Prostate gland (tissue), 2 donors: ENCODE data around the gene BICC1. TPM values are rescaled to one million over a fixed set of nuclear protein-coding genes. Genes with fewer than 3 reads are reported as not detected.
A peak's percentile ranks its signal among the peaks of the same experiment; 100 is the strongest.

Experiments used
- DNase-seq: peaks from one replicate; pipeline ENCODE4 v3.0.0-alpha.2; 2019; ENCODE audit warnings: low spot score
- H3K27ac ChIP-seq, 2 donors: fragments of 200-600 bp; sonication (generic); 2 replicates each; pipeline ENCODE4 v1.5.1; 2017 to 2019
- H3K27me3 ChIP-seq: fragments of 200-600 bp; sonication (generic); replicated peaks from 2 replicates; pipeline ENCODE4 v1.5.1; 2019; ENCODE audit not compliant: insufficient read depth
- H3K36me3 ChIP-seq, 2 donors: fragments of 200-600 bp; sonication (generic); 1 replicate in 1 of 2; 2 replicates in 1 of 2; pipeline versions ENCODE4 v1.5.1 to v1.8.1; 2017 to 2019
- H3K4me1 ChIP-seq: fragments of 200-600 bp; sonication (generic); replicated peaks from 2 replicates; pipeline ENCODE4 v1.5.1; 2019
- H3K4me3 ChIP-seq, 2 donors: fragments of 200-600 bp; sonication (generic); 2 replicates each; pipeline ENCODE4 v1.5.1; 2017 to 2019
- H3K9me3 ChIP-seq: fragments of 200-600 bp; sonication (generic); 2 replicates; pipeline ENCODE4 v1.5.1; 2017
- CTCF ChIP-seq, 4 experiments: fragments of 200-600 bp in 2 of 4; fragments of 450-650 bp in 2 of 4; sonication (generic) in 2 of 4; IDR thresholded peaks; 1 replicate in 3 of 4; 2 replicates in 1 of 4; pipeline ENCODE4 v1.5.1; 2016 to 2019; ENCODE audit warnings: antibody characterized with exemption in 4 of 4, mild to moderate bottlenecking in 2 of 4, moderate library complexity in 2 of 4
- POLR2A ChIP-seq: fragments of 450-650 bp; IDR thresholded peaks from one replicate; pipeline ENCODE4 v1.6.1; 2016; ENCODE audit warnings: antibody characterized with exemption, mild to moderate bottlenecking
- POLR2AphosphoS5 ChIP-seq: sonication (generic); formaldehyde crosslinking; IDR thresholded peaks from one replicate; pipeline ENCODE4 v1.6.1; 2017; ENCODE audit warnings: antibody characterized with exemption
- WGBS: methylation state at CpG from one replicate; pipeline ENCODE4 v1.1.5; 2018; 5-methylcytosine and 5-hydroxymethylcytosine counted together
- intact Hi-C: fragments of 100-400 bp; cut with DNase I; formaldehyde crosslinking; loops from one replicate; pipeline ENCODE4 v1.14.2; 2022
- total RNA-seq, 2 donors: library from RNA; depleted of rRNA; stranded (reverse); fragments of >200 nt; gene quantifications; one replicate each; pipeline ENCODE4 v1.1.0, GENCODE V29; 2016

Gene BICC1
- total RNA-seq, 2 donors from 2014 or later: 5.1 to 12.7 TPM

DNA sequence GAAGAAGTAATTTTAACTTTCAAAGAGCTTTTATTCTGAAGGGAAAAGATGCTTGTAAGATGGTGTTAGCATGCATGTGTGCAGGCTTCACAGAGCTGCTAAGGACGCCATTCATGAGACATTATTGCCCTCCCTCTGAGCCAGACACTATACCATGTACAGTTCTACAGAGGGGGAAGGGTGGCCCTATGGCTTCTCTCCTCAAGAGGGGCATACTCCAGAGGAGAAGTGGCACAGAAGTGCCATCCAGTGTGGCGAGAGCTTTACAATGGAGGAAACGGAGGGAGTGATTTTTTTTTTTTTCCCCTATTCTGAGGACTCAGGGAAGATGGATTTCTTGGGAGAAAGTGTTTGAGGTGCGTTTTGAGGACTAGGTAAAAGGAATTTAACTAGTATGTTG lies 119.5 kb downstream of the BICC1 start:
- 91% methylated on average over 4 of the region's 4 CpGs for WGBS
- Histone ChIP-seq H3K9me3 (no peaks in the 10 kb centered on the region), H3K27me3 (no peaks in the 10 kb centered on the region), H3K36me3 (no peaks in the 10 kb centered on the region), H3K4me3 (no peak overlapping the region), H3K27ac (no peak overlapping the region), H3K4me1 (no peaks in the 10 kb centered on the region)
- intact Hi-C loops: no loop called here
- DNase-seq: no peak
- TF ChIP-seq POLR2A (no peak), POLR2AphosphoS5 (no peak), CTCF (IDR thresholded peaks at IDR 0.05) (no peak)

DNA sequence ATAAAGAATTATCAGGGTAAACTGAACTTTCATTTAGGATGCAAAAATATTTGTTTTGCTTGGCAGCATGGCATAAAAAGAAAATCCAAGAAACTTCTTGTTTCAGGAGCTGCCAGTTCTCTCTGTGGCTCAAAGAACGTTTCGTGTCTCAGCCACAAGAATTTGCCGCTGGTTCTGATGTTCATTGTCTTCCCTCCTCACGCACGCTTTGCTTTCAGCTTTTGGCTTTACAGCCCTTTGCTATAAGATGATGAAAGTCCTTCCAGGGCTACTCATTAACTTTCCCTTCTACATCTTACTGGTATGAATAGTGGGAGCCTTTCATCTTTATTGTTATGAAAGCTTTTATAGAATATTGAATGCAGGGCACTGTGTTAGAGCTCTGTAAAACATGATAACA lies 124.7 kb downstream of the BICC1 start:
- H3K4me1 ChIP-seq: no peaks in the 10 kb centered on the region
- TF ChIP-seq POLR2AphosphoS5 (no peak), CTCF (IDR thresholded peaks at IDR 0.05) (no peak), POLR2A (no peak)
- no peaks in the 10 kb centered on the region for H3K36me3 ChIP-seq
- H3K9me3 ChIP-seq: no peaks in the 10 kb centered on the region
- intact Hi-C loops: loop anchor here (5.0 kb wide), 1 partner anchor 245 kb away; no protein-coding TSS in a partner anchor
- H3K27ac ChIP-seq: no peak overlapping the region
- 12% methylated on average over 5 of the region's 5 CpGs for WGBS
- H3K4me3 ChIP-seq: no peak overlapping the region
- no peak for DNase-seq
- H3K27me3 ChIP-seq: no peaks in the 10 kb centered on the region

DNA sequence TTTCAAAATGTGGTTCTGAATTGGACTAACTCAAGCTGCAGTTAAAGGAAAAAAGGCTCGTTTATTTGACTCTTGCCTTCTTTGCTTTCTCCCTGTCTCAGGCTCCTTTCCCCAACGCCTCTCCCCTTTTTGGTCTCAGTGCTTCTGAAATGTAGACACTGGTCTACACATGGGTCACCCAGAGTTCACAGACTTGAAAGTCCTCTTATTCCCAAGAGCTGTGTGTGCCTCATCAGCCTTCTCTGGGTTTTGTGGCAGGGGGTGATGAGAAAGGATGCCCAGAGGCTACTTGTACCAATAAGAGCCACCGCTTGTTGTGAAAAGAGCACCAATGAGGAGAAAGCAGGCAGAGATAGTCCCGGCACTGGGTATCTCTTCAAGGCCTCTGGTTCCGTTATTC lies 125.7 kb downstream of the BICC1 start:
- H3K27ac ChIP-seq: no peak overlapping the region
- TF ChIP-seq POLR2A: no peak
- TF ChIP-seq CTCF (IDR thresholded peaks at IDR 0.05): no peak
- no peak for TF ChIP-seq POLR2AphosphoS5
- H3K9me3 ChIP-seq: no peaks in the 10 kb centered on the region
- intact Hi-C loops: loop anchor here (5.0 kb wide), 1 partner anchor 244 kb away; no protein-coding TSS in a partner anchor
- H3K4me3 ChIP-seq: no peak overlapping the region
- 68% methylated on average over 5 of the region's 5 CpGs for WGBS
- no peaks in the 10 kb centered on the region for H3K4me1 ChIP-seq
- no peaks in the 10 kb centered on the region for H3K27me3 ChIP-seq
- DNase-seq: no peak
- H3K36me3 ChIP-seq: no peaks in the 10 kb centered on the region

GRCh38 chr10:58641095-58641531 lies 128.4 kb downstream of the BICC1 start:
- Histone ChIP-seq H3K27ac (no peak overlapping the region), H3K9me3 (no peaks in the 10 kb centered on the region), H3K4me1 (no peaks in the 10 kb centered on the region), H3K4me3 (no peak overlapping the region), H3K36me3 (no peaks in the 10 kb centered on the region), H3K27me3 (no peaks in the 10 kb centered on the region)
- DNase-seq: no peak
- no peak for TF ChIP-seq POLR2A
- peak in 2 of 4 experiments; percentile 4 to 8 for TF ChIP-seq CTCF (IDR thresholded peaks at IDR 0.05)
- TF ChIP-seq POLR2AphosphoS5: no peak
- intact Hi-C loops: loop anchor here (10.0 kb wide), 1 partner anchor 126 kb away; the partner anchor contains the start of gene BICC1
- 7% methylated on average over 5 of the region's 5 CpGs for WGBS

DNA sequence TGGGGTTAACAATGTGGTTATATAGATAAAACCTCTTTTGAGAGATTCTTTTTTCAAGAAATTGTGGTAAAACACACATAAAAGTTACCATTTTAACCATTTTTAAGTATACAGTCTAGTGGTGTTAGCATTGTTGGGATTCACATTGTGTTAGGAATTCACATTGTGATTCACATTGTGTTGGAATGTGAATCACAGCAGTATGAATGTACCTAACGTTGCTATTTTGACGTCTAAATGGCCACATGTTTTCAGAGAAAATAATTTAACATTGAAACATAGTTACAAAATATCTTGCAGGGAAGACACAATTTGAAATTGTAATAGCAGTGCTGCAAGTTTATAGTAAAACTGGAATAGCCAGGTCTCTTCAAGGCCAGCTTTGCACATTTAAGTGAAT lies 129.0 kb downstream of the BICC1 start:
- DNase-seq: no peak
- WGBS: 44% methylated on average over 2 of the region's 2 CpGs
- no peak overlapping the region for H3K4me3 ChIP-seq
- no peak overlapping the region for H3K27ac ChIP-seq
- H3K36me3 ChIP-seq: no peaks in the 10 kb centered on the region
- no peaks in the 10 kb centered on the region for H3K9me3 ChIP-seq
- intact Hi-C loops: loop anchor here (10.0 kb wide), 1 partner anchor 127 kb away; the partner anchor contains the start of gene BICC1
- TF ChIP-seq POLR2AphosphoS5: no peak
- no peak for TF ChIP-seq POLR2A
- no peak for TF ChIP-seq CTCF (IDR thresholded peaks at IDR 0.05)
- H3K27me3 ChIP-seq: no peaks in the 10 kb centered on the region
- no peaks in the 10 kb centered on the region for H3K4me1 ChIP-seq
